ENCODE data around the gene SZT2. TPM values are rescaled to one million over a fixed set of nuclear protein-coding genes. Genes with fewer than 3 reads are reported as not detected.

The SZT2 gene
- total and polyA plus RNA-seq, 2 of the 13 experiments (the other 11 are each of a cell fraction or from before 2014, with no cell fraction given) = 8.0 to 8.8 TPM

GRCh38 chr1:43434256-43434655 lies 44.6 kb downstream of the SZT2 start:
- no peak for TF ChIP-seq ZSCAN25 (CRISPR knock-in tag; IDR thresholded peaks at IDR 0.05)
- TF ChIP-seq ZSCAN29 (CRISPR knock-in tag; conservative IDR thresholded peaks at IDR 0.05) = no peak
- no peak for TF ChIP-seq LCORL (IDR thresholded peaks at IDR 0.05)
- TF ChIP-seq LCORL (CRISPR knock-in tag; IDR thresholded peaks at IDR 0.05) = no peak
- Histone ChIP-seq H3K27me3 (ENCODE audit: control insufficient read depth in 1 of 2, insufficient read depth in 2 of 2, low read length in 2 of 2) (no peaks in the 10 kb centered on the region), H3K9me3 (ENCODE audit: low read length) (no peaks in the 10 kb centered on the region), H2AFZ (ENCODE audit: low read length) (no peak overlapping the region), H3K4me3 (replicated peaks in 1 of 3; ENCODE audit: insufficient read depth in 1 of 3, low read depth in 2 of 3, low read length in 3 of 3) (no peak overlapping the region), H3K4me2 (ENCODE audit: low read depth, low read length) (no peak overlapping the region), H3K27ac (ENCODE audit: extremely low read length, insufficient read depth, low read length) (no peak overlapping the region), H3K9ac (ENCODE audit: insufficient read depth, low read depth, low read length) (no peak overlapping the region), H4K20me1 (ENCODE audit: insufficient read depth, low read length) (no peaks in the 10 kb centered on the region), H3K79me2 (ENCODE audit: insufficient read depth, low read length) (no peaks in the 10 kb centered on the region), H3K4me1 (ENCODE audit: insufficient read depth, low read length) (no peaks in the 10 kb centered on the region), H3K36me3 (replicated peaks in 1 of 2; ENCODE audit: control insufficient read depth in 1 of 2, insufficient read depth in 2 of 2, low read length in 2 of 2) (peaks cover 14 to 48% of the 10 kb centered on the region in 2 experiments; a peak in 4 of 5 replicates)
- intact Hi-C loops (cut with micrococcal nuclease; ENCODE audit: unreplicated experiment) (no loop called here), in situ Hi-C loops (cut with HindIII; ENCODE audit: extremely low pct_ligation_motif_present, low pct_unique_long_range_greater_than_20kb) (no loop called here)
- ATAC-seq (no peak), FAIRE-seq (no peak), DNase-seq (ENCODE audit: low spot score) (no peak)
- 94% methylated on average over 7 of the region's 7 CpGs for WGBS (ENCODE audit: low lambda C conversion rate)
- ChIA-PET POLR2A (no interaction called here), CTCF (ENCODE audit: low intra/inter-chr PET ratio, low total read pairs) (no interaction called here)
- no TSS peak for BruUV-seq (replicated peaks)

- Histone ChIP-seq H3K4me3 (replicated peaks in 1 of 3; ENCODE audit: insufficient read depth in 1 of 3, low read depth in 2 of 3, low read length in 3 of 3) (no peak overlapping the region), H3K27ac (ENCODE audit: extremely low read length, insufficient read depth, low read length) (no peak overlapping the region), H3K4me2 (ENCODE audit: low read depth, low read length) (no peak overlapping the region), H2AFZ (ENCODE audit: low read length) (no peak overlapping the region), H4K20me1 (ENCODE audit: insufficient read depth, low read length) (no peaks in the 10 kb centered on the region), H3K36me3 (replicated peaks in 1 of 2; ENCODE audit: control insufficient read depth in 1 of 2, insufficient read depth in 2 of 2, low read length in 2 of 2) (peaks cover 13 to 47% of the 10 kb centered on the region in 2 experiments; a peak in 4 of 5 replicates), H3K9me3 (ENCODE audit: low read length) (no peaks in the 10 kb centered on the region), H3K79me2 (ENCODE audit: insufficient read depth, low read length) (no peaks in the 10 kb centered on the region), H3K4me1 (ENCODE audit: insufficient read depth, low read length) (no peaks in the 10 kb centered on the region), H3K9ac (ENCODE audit: insufficient read depth, low read depth, low read length) (no peak overlapping the region), H3K27me3 (ENCODE audit: control insufficient read depth in 1 of 2, insufficient read depth in 2 of 2, low read length in 2 of 2) (no peaks in the 10 kb centered on the region)
- BruUV-seq (replicated peaks) = no TSS peak
- in situ Hi-C loops (cut with HindIII; ENCODE audit: extremely low pct_ligation_motif_present, low pct_unique_long_range_greater_than_20kb) = no loop called here
- FAIRE-seq (no peak), ATAC-seq (no peak), DNase-seq (ENCODE audit: low spot score) (no peak)
- CTCF ChIA-PET (ENCODE audit: low intra/inter-chr PET ratio, low total read pairs) = no interaction called here
- 94% methylated on average over 14 of the region's 14 CpGs for WGBS (ENCODE audit: low lambda C conversion rate)
- TF ChIP-seq FOXC1 (CRISPR knock-in tag; IDR thresholded peaks at IDR 0.05; ENCODE audit: borderline replicate concordance) (no peak), ATAD3A (CRISPR knock-in tag; IDR thresholded peaks at IDR 0.05) (no peak), MED13 (CRISPR knock-in tag; IDR thresholded peaks at IDR 0.05) (no peak), CEBPG (CRISPR knock-in tag; IDR thresholded peaks at IDR 0.05) (no peak), ZNF879 (CRISPR knock-in tag; IDR thresholded peaks at IDR 0.05) (no peak), ZFP36 (IDR thresholded peaks at IDR 0.05; ENCODE audit: borderline replicate concordance, low read depth, low read length, partially characterized antibody) (no peak), ZNF34 (CRISPR knock-in tag; IDR thresholded peaks at IDR 0.05; ENCODE audit: borderline replicate concordance) (no peak), SNRNP70 (IDR thresholded peaks at IDR 0.05; ENCODE audit: low read depth, low read length) (no peak), ZNF567 (CRISPR knock-in tag; IDR thresholded peaks at IDR 0.05; ENCODE audit: borderline replicate concordance) (no peak), ZBTB39 (CRISPR knock-in tag; IDR thresholded peaks at IDR 0.05) (no peak)
- intact Hi-C loops (cut with micrococcal nuclease; ENCODE audit: unreplicated experiment) = no loop called here
- POLR2A ChIA-PET = no interaction called here
Observed at GRCh38 chr1:43435146-43436145, 45.7 kb downstream of the SZT2 start.
